ENCODE results near the gene TCF23. TPM values are rescaled to one million over a fixed set of nuclear protein-coding genes. Genes with fewer than 3 reads are reported as not detected.
A peak's percentile ranks its signal among the peaks of the same experiment; 100 is the strongest.
"Not testable (repeated sequence)": the region's sequence is repeated elsewhere in the genome, so short reads cannot be mapped to it uniquely, and the experiment has no call there.

Gene TCF23
- total RNA-seq, 3 donors from 2014 or later: 0.05 to 0.23 TPM; not detected in 1

DNA sequence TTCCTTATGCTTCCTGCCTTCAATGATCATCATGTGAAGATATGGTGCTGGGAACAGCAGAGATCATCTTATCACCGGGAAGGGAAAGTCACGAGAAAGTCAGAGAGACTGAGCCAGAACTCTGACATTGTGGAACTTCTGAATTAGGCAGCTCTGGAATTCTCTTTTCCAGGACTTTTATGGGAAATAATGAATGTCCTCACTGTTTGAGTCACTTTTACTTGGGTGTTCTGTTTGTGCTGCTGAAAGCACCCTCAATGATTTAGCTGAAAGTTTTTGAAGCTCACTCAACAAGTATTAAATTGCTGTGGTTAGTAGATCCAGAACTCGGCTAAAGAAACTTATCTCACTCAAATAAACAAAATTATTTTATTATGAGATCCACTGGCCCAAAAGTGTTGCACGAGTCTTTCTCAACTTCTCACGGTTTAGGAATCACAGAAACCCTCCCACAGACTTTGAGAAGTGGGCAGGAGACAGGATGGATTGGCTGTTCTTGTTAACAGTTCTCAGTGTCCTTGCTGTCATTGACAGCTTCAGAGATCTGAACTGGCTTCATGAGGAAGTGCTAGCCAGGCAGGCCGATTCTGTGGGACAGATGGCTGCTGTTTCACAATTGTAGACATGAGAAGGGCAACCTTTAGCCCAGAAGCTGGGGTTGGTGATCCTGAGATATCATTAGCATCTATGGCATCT lies 36.7 kb downstream of the TCF23 start:
- no peaks in the 10 kb centered on the region for H3K36me3 ChIP-seq (ENCODE audit: low read depth)
- peak; percentile 77 for ATAC-seq
- H3K4me1 ChIP-seq (ENCODE audit: low read depth): no peaks in the 10 kb centered on the region
- TF ChIP-seq, protein P1, sequence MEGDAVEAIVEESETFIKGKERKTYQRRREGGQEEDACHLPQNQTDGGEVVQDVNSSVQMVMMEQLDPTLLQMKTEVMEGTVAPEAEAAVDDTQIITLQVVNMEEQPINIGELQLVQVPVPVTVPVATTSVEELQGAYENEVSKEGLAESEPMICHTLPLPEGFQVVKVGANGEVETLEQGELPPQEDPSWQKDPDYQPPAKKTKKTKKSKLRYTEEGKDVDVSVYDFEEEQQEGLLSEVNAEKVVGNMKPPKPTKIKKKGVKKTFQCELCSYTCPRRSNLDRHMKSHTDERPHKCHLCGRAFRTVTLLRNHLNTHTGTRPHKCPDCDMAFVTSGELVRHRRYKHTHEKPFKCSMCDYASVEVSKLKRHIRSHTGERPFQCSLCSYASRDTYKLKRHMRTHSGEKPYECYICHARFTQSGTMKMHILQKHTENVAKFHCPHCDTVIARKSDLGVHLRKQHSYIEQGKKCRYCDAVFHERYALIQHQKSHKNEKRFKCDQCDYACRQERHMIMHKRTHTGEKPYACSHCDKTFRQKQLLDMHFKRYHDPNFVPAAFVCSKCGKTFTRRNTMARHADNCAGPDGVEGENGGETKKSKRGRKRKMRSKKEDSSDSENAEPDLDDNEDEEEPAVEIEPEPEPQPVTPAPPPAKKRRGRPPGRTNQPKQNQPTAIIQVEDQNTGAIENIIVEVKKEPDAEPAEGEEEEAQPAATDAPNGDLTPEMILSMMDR (IDR thresholded peaks at IDR 0.05): no peak
- no peak overlapping the region for H3K4me3 ChIP-seq
- DNase-seq: peak in 1 of 3 donors; percentile 31
- intact Hi-C loops (cut with DNase I, micrococcal nuclease): no loop called here
- no peaks in the 10 kb centered on the region for H3K9me3 ChIP-seq

DNA sequence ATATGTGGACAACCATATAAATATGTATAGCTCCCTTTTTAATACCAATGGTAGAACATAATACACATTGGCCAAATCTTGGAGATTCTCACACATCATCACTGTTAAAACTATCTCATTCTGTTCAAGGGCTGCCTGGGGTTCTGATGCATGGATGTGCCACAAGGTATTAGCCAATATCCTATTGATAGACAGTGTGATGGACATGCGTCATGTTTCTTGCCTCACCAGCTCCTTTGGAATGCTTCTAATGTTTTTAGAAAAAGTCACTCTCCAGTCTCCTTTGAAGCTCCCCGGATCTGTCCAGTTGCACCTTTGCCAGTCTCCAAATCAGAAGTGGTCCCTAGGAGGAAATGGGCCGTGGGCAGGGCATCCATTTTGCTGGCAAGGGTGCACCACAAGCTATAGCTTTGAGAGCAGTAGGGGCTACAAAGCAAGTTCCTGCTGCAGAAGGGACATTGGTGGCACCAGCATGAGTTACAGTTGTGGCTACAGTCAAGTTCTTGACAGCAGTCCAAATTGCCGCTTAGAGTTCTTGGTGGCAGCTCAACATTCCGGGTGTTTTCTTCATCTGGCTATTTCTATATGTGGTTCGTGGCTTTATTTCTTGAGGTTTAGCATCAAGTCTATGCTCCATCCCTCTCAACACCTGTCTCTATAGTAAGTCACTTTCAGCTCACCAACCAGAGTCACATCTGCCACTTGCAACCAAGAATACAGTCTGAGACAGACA lies 38.0 kb downstream of the TCF23 start:
- TF ChIP-seq, protein P1 (IDR thresholded peaks at IDR 0.05): no peak
- H3K9me3 ChIP-seq: no peaks in the 10 kb centered on the region
- intact Hi-C loops (cut with DNase I, micrococcal nuclease): no loop called here

DNA sequence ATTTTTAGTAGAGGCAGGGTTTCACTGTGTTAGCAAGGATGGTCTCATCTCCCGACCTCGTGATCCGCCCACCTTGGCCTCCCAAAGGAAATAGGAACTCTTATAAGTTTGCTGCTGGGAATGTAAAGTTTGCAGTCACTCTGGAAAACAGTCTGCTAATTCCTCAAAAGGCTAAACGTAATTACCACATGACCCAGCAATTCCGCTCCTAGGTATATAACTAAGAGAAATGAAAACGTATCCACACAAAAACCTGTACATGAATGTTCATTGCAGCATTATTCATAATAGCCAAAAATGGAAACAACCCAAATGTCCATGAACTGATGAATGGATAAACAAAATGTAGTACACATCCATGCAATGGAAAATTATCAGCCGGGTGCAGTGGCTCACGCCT lies 41.2 kb downstream of the TCF23 start:
- intact Hi-C loops (cut with DNase I, micrococcal nuclease): no loop called here

More for the DNA sequence above, 38.0 kb downstream of the TCF23 start:
- no peaks in the 10 kb centered on the region for H3K4me1 ChIP-seq (ENCODE audit: low read depth)
- no peak overlapping the region for H3K4me3 ChIP-seq
- ATAC-seq (no peak), DNase-seq (no peak)
- no peaks in the 10 kb centered on the region for H3K36me3 ChIP-seq (ENCODE audit: low read depth)

DNA sequence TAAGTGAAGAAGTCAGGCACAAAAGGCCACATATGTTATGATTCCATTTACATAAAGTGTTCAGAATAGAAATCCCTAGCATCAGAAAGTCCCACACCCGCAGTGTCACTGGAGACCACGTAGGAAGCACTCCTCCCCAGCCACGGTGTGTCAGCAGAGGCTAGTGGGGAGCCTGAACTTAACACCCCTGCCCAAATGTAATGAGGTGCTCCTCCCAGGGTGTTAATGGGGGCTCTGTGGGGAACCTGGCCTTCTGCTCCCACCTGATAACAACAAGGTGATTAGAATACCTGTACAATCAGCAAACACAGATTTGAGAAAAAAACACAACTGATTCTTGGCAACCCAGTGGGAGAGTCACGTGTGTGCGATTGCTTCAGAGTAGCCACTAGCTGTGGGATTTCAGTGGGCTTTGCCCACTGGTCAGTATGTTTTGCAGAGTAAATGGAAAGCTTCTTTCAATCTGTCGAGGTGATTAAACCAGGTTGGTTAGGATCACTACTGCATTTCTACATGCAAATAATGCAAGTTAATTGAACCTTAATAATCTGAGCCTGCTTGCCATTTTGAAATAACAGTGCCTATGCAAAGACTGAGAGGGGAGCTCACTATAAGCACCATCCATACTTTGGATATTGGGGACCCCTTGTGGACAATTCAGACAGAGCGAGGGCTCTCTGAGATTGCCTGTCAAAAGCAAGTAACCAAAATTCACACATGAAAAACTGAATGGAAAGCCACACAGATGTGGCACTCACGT lies 42.4 kb downstream of the TCF23 start:
- Histone ChIP-seq H3K36me3 (ENCODE audit: low read depth) (no peaks in the 10 kb centered on the region), H3K4me1 (ENCODE audit: low read depth) (peaks cover 6% of the 10 kb centered on the region), H3K4me3 (no peak overlapping the region), H3K9me3 (no peaks in the 10 kb centered on the region)
- DNase-seq: peak in 1 of 3 donors; percentile 70
- peak; percentile 50 for ATAC-seq
- TF ChIP-seq, protein P1 (IDR thresholded peaks at IDR 0.05): peak; percentile 18
- intact Hi-C loops (cut with DNase I, micrococcal nuclease): no loop called here

More for the DNA sequence above, 41.2 kb downstream of the TCF23 start:
- DNase-seq (no peak), ATAC-seq (no peak)
- TF ChIP-seq, protein P1 (IDR thresholded peaks at IDR 0.05): no peak
- peaks cover 4% of the 10 kb centered on the region for H3K4me1 ChIP-seq (ENCODE audit: low read depth)
- H3K4me3 ChIP-seq: no peak overlapping the region
- H3K36me3 ChIP-seq (ENCODE audit: low read depth): no peaks in the 10 kb centered on the region
- no peaks in the 10 kb centered on the region for H3K9me3 ChIP-seq

DNA sequence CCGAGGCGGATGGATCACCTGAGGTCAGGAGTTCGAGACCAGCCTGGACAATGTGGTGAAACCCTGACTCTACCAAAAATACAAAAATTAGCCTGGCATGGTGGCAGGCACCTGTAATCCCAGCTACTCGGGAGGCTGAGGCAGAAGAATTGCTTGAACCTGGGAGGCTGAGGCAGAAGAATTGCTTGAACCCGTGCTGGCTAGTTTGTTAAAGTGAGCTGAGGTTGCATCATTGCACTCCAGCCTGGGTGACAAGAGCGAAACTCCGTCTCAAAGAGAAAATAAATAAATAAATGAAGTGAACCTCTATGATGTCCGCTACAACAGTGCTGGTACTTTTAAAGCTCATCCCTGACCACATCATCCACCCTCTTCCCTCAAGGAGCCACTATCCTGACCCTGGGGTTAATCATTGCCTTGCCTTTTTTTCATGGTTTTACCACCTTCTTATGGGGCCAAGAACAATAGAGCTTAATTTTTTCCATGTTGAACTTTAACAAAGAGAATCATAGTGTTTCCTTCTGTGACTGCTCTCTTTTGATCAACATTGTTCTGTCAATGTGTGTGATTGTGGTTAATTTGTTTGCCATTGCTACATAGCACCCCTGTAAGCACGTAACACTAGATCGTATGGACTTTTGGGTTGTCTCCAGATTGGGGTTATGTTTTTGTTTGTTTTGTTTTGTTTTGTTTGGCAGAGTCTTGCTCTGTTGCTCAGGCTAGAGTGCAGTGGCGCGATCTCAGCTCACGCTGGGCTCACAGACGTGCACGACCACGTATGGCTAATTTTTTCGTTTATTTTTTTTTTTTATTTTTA lies 45.9 kb downstream of the TCF23 start:
- Histone ChIP-seq H3K36me3 (ENCODE audit: low read depth) (no peaks in the 10 kb centered on the region), H3K4me1 (ENCODE audit: low read depth) (peaks cover 6% of the 10 kb centered on the region), H3K4me3 (no peak overlapping the region), H3K9me3 (no peaks in the 10 kb centered on the region)
- TF ChIP-seq, protein P1 (IDR thresholded peaks at IDR 0.05): no peak
- DNase-seq (no peak), ATAC-seq (peak; percentile 81)
- intact Hi-C loops (cut with DNase I, micrococcal nuclease): no loop called here

DNA sequence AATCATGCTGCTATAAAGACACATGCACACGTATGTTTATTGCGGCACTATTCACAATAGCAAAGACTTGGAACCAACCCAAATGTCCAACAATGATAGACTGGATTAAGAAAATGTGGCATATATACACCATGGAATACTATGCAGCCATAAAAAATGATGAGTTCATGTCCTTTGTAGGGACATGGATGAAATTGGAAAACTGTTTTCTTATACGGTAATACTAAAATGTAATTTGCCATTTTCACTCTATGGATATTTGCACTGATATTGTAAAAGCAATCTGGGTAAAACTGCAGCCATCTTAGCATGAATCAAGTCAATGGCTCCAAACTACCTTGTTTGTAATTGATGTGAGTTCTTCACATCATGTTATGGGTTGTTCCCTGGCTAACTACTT lies 47.0 kb downstream of the TCF23 start:
- H3K4me1 ChIP-seq (ENCODE audit: low read depth); H3K9me3 ChIP-seq; H3K36me3 ChIP-seq (ENCODE audit: low read depth); intact Hi-C loops (cut with DNase I, micrococcal nuclease); H3K4me3 ChIP-seq; DNase-seq; ATAC-seq: not testable (repeated sequence)

DNA sequence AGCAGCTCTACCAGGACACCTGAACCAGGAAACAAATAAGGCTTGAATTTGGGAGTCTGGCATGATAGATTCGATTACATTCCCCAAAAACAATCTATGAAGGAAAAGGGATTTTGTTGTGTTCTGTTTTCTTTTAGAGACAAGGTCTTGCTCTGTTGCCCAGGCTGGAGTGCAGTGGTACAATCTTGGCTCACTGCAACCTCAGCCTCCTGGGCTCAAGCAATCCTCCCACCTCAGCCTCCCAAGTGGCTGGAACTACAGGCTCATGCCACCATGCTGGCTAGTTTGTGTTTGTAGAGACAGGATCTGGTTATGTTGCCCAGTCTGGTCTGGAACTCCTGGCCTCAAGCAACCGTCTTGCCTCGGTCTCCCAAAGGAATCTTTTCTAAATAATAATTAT lies 49.3 kb downstream of the TCF23 start:
- H3K4me3 ChIP-seq; H3K4me1 ChIP-seq (ENCODE audit: low read depth); ATAC-seq; H3K36me3 ChIP-seq (ENCODE audit: low read depth); H3K9me3 ChIP-seq; intact Hi-C loops (cut with DNase I, micrococcal nuclease); DNase-seq: not testable (repeated sequence)

All from mucosa of descending colon (tissue), 3 donors.